Kasumi-1 (cell line): ENCODE data around the gene PDCD1.
"Not testable (repeated sequence)": the region's sequence is repeated elsewhere in the genome, so short reads cannot be mapped to it uniquely, and the experiment has no call there.

Source experiments
- DNase-seq, 2 experiments: peaks; one replicate each; lab custom pipeline; 2025; lab: John Stamatoyannopoulos, UW

The PDCD1 gene

GRCh38 chr2:241800198-241800903 is 58.3 kb downstream of the PDCD1 start:
- DNase-seq: not testable (repeated sequence)
